Measurements from ENCODE around the gene DSTYK.

DNA sequence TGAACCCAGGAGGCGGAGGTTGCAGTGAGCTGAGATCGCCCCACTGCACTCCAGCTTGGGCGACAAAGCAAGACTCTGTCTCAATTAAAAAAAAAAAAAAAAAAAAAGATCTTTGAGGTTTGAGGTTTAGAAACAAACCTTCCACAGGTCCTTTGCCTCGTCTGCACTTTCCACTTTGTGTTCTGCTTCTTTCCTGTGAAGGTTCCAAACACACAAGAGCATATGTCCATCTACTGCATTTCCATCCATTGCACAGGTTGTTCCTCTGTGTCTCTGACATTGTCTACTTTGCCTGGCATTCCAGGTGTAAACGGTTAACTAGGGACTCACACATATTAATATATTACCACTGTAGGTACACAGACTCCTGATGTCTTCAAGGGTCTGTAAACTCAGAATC lies 40.1 kb downstream of the DSTYK start:
- TF ChIP-seq, protein P1, sequence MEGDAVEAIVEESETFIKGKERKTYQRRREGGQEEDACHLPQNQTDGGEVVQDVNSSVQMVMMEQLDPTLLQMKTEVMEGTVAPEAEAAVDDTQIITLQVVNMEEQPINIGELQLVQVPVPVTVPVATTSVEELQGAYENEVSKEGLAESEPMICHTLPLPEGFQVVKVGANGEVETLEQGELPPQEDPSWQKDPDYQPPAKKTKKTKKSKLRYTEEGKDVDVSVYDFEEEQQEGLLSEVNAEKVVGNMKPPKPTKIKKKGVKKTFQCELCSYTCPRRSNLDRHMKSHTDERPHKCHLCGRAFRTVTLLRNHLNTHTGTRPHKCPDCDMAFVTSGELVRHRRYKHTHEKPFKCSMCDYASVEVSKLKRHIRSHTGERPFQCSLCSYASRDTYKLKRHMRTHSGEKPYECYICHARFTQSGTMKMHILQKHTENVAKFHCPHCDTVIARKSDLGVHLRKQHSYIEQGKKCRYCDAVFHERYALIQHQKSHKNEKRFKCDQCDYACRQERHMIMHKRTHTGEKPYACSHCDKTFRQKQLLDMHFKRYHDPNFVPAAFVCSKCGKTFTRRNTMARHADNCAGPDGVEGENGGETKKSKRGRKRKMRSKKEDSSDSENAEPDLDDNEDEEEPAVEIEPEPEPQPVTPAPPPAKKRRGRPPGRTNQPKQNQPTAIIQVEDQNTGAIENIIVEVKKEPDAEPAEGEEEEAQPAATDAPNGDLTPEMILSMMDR (IDR thresholded peaks at IDR 0.05), result no peak
- TF ChIP-seq POLR2A (IDR thresholded peaks at IDR 0.05), result no peak

All from heart left ventricle (tissue), 13 donors.